ENCODE results near the gene RNPC3.
"Not testable (repeated sequence)": the region's sequence is repeated elsewhere in the genome, so short reads cannot be mapped to it uniquely, and the experiment has no call there.

DNA sequence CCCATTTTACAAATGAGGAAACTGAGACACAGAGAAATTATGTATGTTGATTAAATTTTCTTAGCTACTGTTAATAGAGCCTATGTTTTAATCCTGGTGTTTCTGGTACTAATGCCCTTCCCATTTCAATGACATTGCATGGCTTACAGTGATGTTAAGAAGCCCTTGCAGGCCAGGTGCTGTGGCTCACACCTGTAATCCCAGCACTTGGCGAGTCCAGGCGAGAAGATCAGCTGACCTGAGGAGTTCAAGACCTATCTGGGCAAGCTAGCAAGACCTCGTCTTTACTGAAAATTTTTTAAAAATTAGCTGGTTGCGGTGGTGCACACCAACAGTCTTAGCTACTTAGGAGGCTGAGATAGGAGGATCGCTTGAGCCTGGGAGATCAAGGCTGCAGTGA is 51.3 kb downstream of the RNPC3 start:
- not testable (repeated sequence) for TF ChIP-seq POLR2A (IDR thresholded peaks at IDR 0.05; ENCODE audit: low read length); MYC (IDR thresholded peaks at IDR 0.05; ENCODE audit: borderline replicate concordance, low read length)
